DMS 273 (cell line): ENCODE data around the gene NTRK2.
"Not testable (repeated sequence)": the region's sequence is repeated elsewhere in the genome, so short reads cannot be mapped to it uniquely, and the experiment has no call there.

Experiments
- DNase-seq: peaks from one replicate; lab custom pipeline; 2025; ENCODE audit not compliant: unreplicated experiment; lab: John Stamatoyannopoulos, UW

Gene NTRK2

GRCh38 chr9:85046475-85046874, 376.9 kb downstream of the NTRK2 start:
- no peak for DNase-seq

- DNase-seq, result no peak
Measured at GRCh38 chr9:85053206-85053786, 383.8 kb downstream of the NTRK2 start.

GRCh38 chr9:85054017-85054416, 384.5 kb downstream of the NTRK2 start:
- DNase-seq, result no peak

- no peak for DNase-seq
Measured at GRCh38 chr9:85055506-85056202, 386.1 kb downstream of the NTRK2 start.

- DNase-seq, result no peak
Measured at GRCh38 chr9:85056203-85056572, 386.7 kb downstream of the NTRK2 start.

- no peak for DNase-seq
Measured at GRCh38 chr9:85061969-85062368, 392.4 kb downstream of the NTRK2 start.

- no peak for DNase-seq
Measured at GRCh38 chr9:85062385-85063022, 393.0 kb downstream of the NTRK2 start.

GRCh38 chr9:85064811-85065371, 395.4 kb downstream of the NTRK2 start:
- no peak for DNase-seq

GRCh38 chr9:85067792-85068191, 398.3 kb downstream of the NTRK2 start:
- no peak for DNase-seq

- DNase-seq, result not testable (repeated sequence)
Measured at GRCh38 chr9:85069421-85069820, 399.9 kb downstream of the NTRK2 start.
